GM20000 (cell line): ENCODE data around the gene MMP24OS.

Source experiments
- DNase-seq: peaks from one replicate; pipeline ENCODE4 v3.0.0; 2012; ENCODE audit warnings: low spot score
- CTCF ChIP-seq: IDR thresholded peaks from 2 replicates; pipeline ENCODE4 v1.5.1; 2012; ENCODE audit warnings: mild to moderate bottlenecking, control low read depth; ENCODE audit errors: extremely low read depth, missing control alignments

Gene MMP24OS

DNA sequence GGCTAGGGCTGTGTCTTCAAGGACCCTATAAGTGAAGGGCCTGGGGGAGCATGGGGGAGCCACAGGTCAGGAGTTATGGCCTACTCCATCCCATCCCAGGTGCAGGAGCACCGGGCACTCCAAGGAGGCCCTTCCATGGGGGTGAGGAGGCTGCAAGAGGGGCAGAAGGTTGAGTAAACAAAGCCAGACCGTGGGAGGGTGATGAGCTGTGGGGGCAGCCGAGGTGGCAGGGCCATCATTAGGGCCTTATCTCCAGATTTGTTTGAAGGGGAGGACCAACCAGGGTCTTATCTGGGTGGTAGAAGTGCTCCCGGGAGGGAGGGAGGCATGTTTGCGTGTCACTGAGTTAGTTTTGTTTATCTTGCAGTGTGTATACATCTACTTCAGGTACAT is 16.4 kb upstream of the MMP24OS start:
- no peak for TF ChIP-seq CTCF
- DNase-seq = no peak

GRCh38 chr20:35293303-35294292 is 15.7 kb upstream of the MMP24OS start:
- TF ChIP-seq CTCF = no peak
- DNase-seq = no peak

- no peak for DNase-seq
- no peak for TF ChIP-seq CTCF
Measured at GRCh38 chr20:35292504-35293285, 14.8 kb upstream of the MMP24OS start.

DNA sequence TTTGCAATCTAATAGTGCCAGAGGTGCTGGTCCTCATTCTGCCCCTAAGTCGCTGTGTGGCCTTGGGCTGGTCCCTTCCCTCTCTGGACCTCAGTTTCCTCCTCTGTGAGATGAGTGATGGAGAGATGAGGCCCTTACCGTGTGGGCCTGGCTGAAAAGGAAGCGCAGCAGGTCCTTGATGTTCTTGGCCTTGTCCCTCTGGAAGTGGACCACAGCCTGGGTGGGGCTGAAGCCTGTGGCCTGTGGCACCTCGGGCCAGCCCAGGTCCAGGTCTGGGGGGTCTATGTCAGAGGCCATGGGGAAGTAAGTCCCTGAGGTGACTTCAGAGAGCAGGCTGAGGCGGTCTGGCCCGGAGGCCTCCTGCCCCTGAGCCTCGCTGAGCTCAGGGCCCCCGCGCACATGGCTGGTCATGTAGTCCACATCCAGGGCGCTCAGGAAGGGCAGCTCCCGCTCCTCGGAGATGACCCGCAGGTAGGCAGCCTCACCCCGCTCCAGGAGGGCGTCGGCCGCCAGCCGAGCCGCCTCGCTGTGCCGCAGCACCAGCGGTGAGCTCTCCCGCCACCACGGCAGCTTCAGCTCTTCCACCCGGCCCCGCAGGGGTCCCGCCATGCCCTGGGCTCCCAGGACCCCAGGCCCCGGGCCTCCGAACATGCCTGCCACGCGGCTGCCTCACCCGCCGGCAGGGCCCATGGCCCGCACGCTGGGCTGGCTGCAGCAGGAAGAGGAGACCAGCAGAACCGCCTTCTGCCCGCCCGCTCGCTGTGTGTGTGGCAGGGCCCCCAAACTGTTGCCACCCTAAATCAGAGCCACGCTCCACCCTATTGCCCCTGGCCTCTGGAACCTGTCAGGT is 14.0 kb upstream of the MMP24OS start, which contains the start of gene FAM83C:
Gene FAM83C (minus strand): TSS at position 772 of the 850 bp plus-strand sequence. CDS start 121 bp downstream, at position 651.
- TF ChIP-seq CTCF = no peak
- DNase-seq = no peak

DNA sequence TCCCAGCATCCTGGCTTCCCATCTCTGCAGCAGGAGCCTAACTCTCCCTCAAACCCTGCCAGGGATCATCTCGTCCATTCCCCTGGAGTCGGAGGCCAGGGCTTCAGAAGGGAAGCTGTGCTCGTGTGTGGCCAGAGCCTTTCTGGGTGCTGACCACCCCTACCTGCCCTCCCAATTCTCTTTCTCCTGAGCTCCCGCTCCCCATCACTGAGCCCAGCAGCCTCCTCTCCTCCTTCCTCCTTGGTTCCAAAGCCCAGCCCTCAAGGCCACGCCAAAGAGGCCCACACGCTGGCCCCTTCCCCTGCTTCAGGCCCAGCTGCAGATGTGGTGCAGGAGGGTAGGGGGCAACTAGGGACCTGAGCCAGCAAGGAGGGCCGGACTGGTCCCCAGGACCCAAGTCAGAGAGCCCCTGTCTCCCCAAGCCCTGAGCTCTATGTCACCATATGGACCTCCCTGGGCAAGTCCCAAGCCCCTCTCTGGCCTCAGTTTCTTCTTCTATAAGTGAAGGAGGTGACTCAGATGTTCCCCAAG is 13.0 kb upstream of the MMP24OS start:
- TF ChIP-seq CTCF = no peak
- no peak for DNase-seq

GRCh38 chr20:35290186-35290886 is 12.4 kb upstream of the MMP24OS start:
- TF ChIP-seq CTCF = no peak

More at GRCh38 chr20:35290186-35290886, 12.4 kb upstream of the MMP24OS start:
- DNase-seq = no peak
